Adrenal gland (tissue), 5 donors: ENCODE data around the gene CDH4.

Experiments used
- POLR2A ChIP-seq, 2 donors: fragments of 450-650 bp; IDR thresholded peaks; one replicate each; pipeline ENCODE4 v1.6.1; 2017; ENCODE audit warnings: antibody characterized with exemption in 2 of 2, mild to moderate bottlenecking in 2 of 2, moderate library complexity in 1 of 2
- TF ChIP-seq, protein P1 (sequence below), 6 experiments: fragments of 450-650 bp in 4 of 6; fragments of 200-600 bp in 2 of 6; sonication (generic) in 1 of 6; IDR thresholded peaks; 1 replicate in 5 of 6; 2 replicates in 1 of 6; pipeline versions ENCODE4 v1.5.1 to v1.8.0; 2016 to 2021; ENCODE audit warnings: antibody characterized with exemption in 6 of 6, mild to moderate bottlenecking in 2 of 6, moderate library complexity in 1 of 6
- donor health status: DM: no; HTN: no; CAD: no.

GRCh38 chr20:61760731-61761130 lies 508.7 kb downstream of the CDH4 start:
- TF ChIP-seq, protein P1, sequence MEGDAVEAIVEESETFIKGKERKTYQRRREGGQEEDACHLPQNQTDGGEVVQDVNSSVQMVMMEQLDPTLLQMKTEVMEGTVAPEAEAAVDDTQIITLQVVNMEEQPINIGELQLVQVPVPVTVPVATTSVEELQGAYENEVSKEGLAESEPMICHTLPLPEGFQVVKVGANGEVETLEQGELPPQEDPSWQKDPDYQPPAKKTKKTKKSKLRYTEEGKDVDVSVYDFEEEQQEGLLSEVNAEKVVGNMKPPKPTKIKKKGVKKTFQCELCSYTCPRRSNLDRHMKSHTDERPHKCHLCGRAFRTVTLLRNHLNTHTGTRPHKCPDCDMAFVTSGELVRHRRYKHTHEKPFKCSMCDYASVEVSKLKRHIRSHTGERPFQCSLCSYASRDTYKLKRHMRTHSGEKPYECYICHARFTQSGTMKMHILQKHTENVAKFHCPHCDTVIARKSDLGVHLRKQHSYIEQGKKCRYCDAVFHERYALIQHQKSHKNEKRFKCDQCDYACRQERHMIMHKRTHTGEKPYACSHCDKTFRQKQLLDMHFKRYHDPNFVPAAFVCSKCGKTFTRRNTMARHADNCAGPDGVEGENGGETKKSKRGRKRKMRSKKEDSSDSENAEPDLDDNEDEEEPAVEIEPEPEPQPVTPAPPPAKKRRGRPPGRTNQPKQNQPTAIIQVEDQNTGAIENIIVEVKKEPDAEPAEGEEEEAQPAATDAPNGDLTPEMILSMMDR (IDR thresholded peaks at IDR 0.05) = no peak
- no peak for TF ChIP-seq POLR2A (IDR thresholded peaks at IDR 0.05)
